Neural progenitor cell (in vitro differentiated cells): ENCODE data around the gene CLSTN2.

Experiments
- EZH2 ChIP-seq: fragments of 200-600 bp; sonication (generic); IDR thresholded peaks from 2 replicates; pipeline ENCODE4 v1.6.1; 2017; ENCODE audit warnings: antibody characterized with exemption, mild to moderate bottlenecking, moderate library complexity
- EZH2phosphoT487 ChIP-seq: fragments of 200-600 bp; sonication (generic); IDR thresholded peaks from 2 replicates; pipeline ENCODE4 v1.6.1; 2017; ENCODE audit warnings: antibody characterized with exemption
- TF ChIP-seq, protein P1 (sequence below): fragments of 200-600 bp; sonication (generic); IDR thresholded peaks from 2 replicates; pipeline ENCODE4 v1.5.1; 2017; ENCODE audit warnings: antibody characterized with exemption, mild to moderate bottlenecking

DNA sequence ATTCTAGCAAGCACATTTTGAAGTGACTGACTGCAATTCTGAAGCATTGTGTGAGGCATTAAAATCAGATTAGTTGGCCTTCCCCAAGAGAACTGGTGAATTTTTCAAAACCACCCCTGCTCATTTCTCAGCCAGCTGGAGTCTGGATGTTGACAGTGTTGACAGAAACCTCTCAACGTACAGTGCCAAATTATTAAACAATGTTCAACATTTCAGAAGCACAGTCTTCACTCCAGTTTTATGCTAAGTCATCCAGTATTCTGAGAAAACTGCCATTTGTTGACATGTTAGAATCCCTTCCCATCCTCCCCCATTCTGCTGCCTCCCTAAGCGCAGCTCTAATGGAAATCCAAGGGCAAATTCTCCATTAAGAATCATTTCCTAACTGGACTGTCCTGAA, 373.6 kb downstream of the CLSTN2 start:
- TF ChIP-seq, protein P1, sequence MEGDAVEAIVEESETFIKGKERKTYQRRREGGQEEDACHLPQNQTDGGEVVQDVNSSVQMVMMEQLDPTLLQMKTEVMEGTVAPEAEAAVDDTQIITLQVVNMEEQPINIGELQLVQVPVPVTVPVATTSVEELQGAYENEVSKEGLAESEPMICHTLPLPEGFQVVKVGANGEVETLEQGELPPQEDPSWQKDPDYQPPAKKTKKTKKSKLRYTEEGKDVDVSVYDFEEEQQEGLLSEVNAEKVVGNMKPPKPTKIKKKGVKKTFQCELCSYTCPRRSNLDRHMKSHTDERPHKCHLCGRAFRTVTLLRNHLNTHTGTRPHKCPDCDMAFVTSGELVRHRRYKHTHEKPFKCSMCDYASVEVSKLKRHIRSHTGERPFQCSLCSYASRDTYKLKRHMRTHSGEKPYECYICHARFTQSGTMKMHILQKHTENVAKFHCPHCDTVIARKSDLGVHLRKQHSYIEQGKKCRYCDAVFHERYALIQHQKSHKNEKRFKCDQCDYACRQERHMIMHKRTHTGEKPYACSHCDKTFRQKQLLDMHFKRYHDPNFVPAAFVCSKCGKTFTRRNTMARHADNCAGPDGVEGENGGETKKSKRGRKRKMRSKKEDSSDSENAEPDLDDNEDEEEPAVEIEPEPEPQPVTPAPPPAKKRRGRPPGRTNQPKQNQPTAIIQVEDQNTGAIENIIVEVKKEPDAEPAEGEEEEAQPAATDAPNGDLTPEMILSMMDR: no peak
- TF ChIP-seq EZH2: no peak
- TF ChIP-seq EZH2phosphoT487: no peak
